ENCODE results near the gene MARK3.

DNA sequence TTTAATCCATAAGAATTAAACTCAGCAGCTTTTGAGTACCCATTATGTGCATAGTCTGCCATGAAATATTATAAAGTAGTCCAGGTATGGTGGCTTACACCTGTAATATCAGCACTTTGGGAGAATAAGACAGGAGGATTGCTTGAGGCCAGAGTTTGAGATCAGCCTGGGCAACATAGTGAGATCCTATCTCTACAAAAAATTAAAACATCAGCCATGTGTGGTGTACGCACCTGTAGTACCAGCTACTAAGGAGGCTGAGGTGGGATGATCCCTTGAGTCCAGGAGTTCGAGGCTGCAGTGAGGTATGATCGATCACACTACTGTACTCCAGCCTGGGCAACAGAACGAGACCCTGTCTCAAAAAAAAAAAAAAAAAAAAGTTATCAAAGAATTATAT is 15.3 kb downstream of the MARK3 start:
- TF ChIP-seq SRF (IDR thresholded peaks at IDR 0.05; ENCODE audit: low read depth in 2 of 2, low read length in 2 of 2) (no peak), FOXM1 (IDR thresholded peaks at IDR 0.05; ENCODE audit: low read depth, low read length) (no peak), POLR2AphosphoS5 (IDR thresholded peaks at IDR 0.05; ENCODE audit: low read length) (no peak)
- TF ChIP-seq, protein P1, sequence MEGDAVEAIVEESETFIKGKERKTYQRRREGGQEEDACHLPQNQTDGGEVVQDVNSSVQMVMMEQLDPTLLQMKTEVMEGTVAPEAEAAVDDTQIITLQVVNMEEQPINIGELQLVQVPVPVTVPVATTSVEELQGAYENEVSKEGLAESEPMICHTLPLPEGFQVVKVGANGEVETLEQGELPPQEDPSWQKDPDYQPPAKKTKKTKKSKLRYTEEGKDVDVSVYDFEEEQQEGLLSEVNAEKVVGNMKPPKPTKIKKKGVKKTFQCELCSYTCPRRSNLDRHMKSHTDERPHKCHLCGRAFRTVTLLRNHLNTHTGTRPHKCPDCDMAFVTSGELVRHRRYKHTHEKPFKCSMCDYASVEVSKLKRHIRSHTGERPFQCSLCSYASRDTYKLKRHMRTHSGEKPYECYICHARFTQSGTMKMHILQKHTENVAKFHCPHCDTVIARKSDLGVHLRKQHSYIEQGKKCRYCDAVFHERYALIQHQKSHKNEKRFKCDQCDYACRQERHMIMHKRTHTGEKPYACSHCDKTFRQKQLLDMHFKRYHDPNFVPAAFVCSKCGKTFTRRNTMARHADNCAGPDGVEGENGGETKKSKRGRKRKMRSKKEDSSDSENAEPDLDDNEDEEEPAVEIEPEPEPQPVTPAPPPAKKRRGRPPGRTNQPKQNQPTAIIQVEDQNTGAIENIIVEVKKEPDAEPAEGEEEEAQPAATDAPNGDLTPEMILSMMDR (IDR thresholded peaks at IDR 0.05 in 2 of 3, conservative IDR thresholded peaks at IDR 0.05 in 1 of 3; ENCODE audit: control insufficient read depth in 2 of 3, extremely low read depth in 1 of 3, insufficient read depth in 1 of 3, low read depth in 3 of 3, low read length in 3 of 3): no peak

Measured in GM12878 (cell line).